H9 (cell line): Measurements from ENCODE around the gene KIF13A. TPM values are rescaled to one million over a fixed set of nuclear protein-coding genes. Genes with fewer than 3 reads are reported as not detected.

Source experiments
- DNase-seq: peaks from one replicate; pipeline ENCODE4 v3.0.0-alpha.2; 2017
- H2AFZ ChIP-seq: one replicate; pipeline ENCODE4 v1.6.1; 2013; ENCODE audit warnings: mild to moderate bottlenecking, low read length, control low read depth, moderate library complexity
- H2AK5ac ChIP-seq: 2 replicates; pipeline ENCODE4 v1.6.1; 2013; ENCODE audit warnings: low read length, control low read depth, mixed read lengths; ENCODE audit not compliant: insufficient read length
- H2BK120ac ChIP-seq: one replicate; pipeline ENCODE4 v1.6.1; 2013; ENCODE audit warnings: low read depth, mild to moderate bottlenecking, low read length, control low read depth, inconsistent platforms; ENCODE audit not compliant: poor library complexity, severe bottlenecking
- H2BK12ac ChIP-seq: 2 replicates; pipeline ENCODE4 v1.6.1; 2013; ENCODE audit warnings: low read length, control low read depth, mixed read lengths, low read depth; ENCODE audit not compliant: insufficient read length
- H2BK15ac ChIP-seq: 2 replicates; pipeline ENCODE4 v1.6.1; 2013; ENCODE audit warnings: low read depth, low read length, control low read depth
- H2BK20ac ChIP-seq: one replicate; pipeline ENCODE4 v1.6.1; 2013; ENCODE audit warnings: low read depth, mild to moderate bottlenecking, low read length, control low read depth, inconsistent platforms; ENCODE audit not compliant: poor library complexity, severe bottlenecking
- H2BK5ac ChIP-seq: 2 replicates; pipeline ENCODE4 v1.6.1; 2013; ENCODE audit warnings: low read length, control low read depth, mixed read lengths; ENCODE audit not compliant: insufficient read length
- H3K14ac ChIP-seq: 2 replicates; pipeline ENCODE4 v1.6.1; 2013; ENCODE audit warnings: low read length, control low read depth; ENCODE audit not compliant: insufficient read depth
- H3K18ac ChIP-seq: 2 replicates; pipeline ENCODE4 v1.6.1; 2013; ENCODE audit warnings: low read depth, mild to moderate bottlenecking, mixed read lengths, low read length, control low read depth; ENCODE audit not compliant: insufficient read length
- H3K23ac ChIP-seq: 2 replicates; pipeline ENCODE4 v1.6.1; 2013; ENCODE audit warnings: low read length, control low read depth, mixed read lengths, low read depth; ENCODE audit not compliant: insufficient read length
- H3K23me2 ChIP-seq: 2 replicates; pipeline ENCODE4 v1.6.1; 2013; ENCODE audit warnings: low read depth, mild to moderate bottlenecking, mixed read lengths, low read length, control low read depth; ENCODE audit not compliant: insufficient read length, poor library complexity, severe bottlenecking
- H3K27ac ChIP-seq: 2 replicates; pipeline ENCODE4 v1.5.1; 2013; ENCODE audit warnings: low read length, control low read depth, mixed read lengths, low read depth; ENCODE audit not compliant: insufficient read length
- H3K27me3 ChIP-seq: 2 replicates; pipeline ENCODE4 v1.6.1; 2013; ENCODE audit warnings: low read length, control low read depth, inconsistent platforms; ENCODE audit not compliant: insufficient read depth
- H3K4ac ChIP-seq: 2 replicates; pipeline ENCODE4 v1.6.1; 2013; ENCODE audit warnings: low read depth, mild to moderate bottlenecking, control low read depth, inconsistent platforms, low read length, moderate library complexity
- H3K4me1 ChIP-seq: 2 replicates; pipeline ENCODE4 v1.6.1; 2013; ENCODE audit warnings: low read length, control low read depth, inconsistent platforms; ENCODE audit not compliant: insufficient read depth
- H3K4me2 ChIP-seq: 2 replicates; pipeline ENCODE4 v1.6.1; 2013; ENCODE audit warnings: low read length, control low read depth, mixed read lengths; ENCODE audit not compliant: insufficient read length, insufficient read depth
- H3K56ac ChIP-seq: 2 replicates; pipeline ENCODE4 v1.6.1; 2013; ENCODE audit warnings: low read depth, mild to moderate bottlenecking, mixed read lengths, low read length, control low read depth; ENCODE audit not compliant: insufficient read length
- H3K79me1 ChIP-seq: 2 replicates; pipeline ENCODE4 v1.6.1; 2013; ENCODE audit warnings: low read depth, mild to moderate bottlenecking, moderate library complexity, low read length, control low read depth, inconsistent platforms; ENCODE audit not compliant: insufficient read depth, poor library complexity, severe bottlenecking
- H3K79me2 ChIP-seq: 2 replicates; pipeline ENCODE4 v1.6.1; 2013; ENCODE audit warnings: low read length, control low read depth, inconsistent platforms; ENCODE audit not compliant: insufficient read depth
- H3K9ac ChIP-seq: 2 replicates; pipeline ENCODE4 v1.6.1; 2013; ENCODE audit warnings: low read length, control low read depth, mixed read lengths; ENCODE audit not compliant: insufficient read length; ENCODE audit errors: extremely low read depth
- H3K9me3 ChIP-seq: one replicate; pipeline ENCODE4 v1.6.1; 2013; ENCODE audit warnings: low read depth, low read length, inconsistent platforms; ENCODE audit not compliant: control insufficient read depth
- H3T11ph ChIP-seq: one replicate; pipeline ENCODE4 v1.6.1; 2013; ENCODE audit warnings: mild to moderate bottlenecking, low read length, control low read depth, inconsistent platforms
- H4K20me1 ChIP-seq: one replicate; pipeline ENCODE4 v1.6.1; 2013; ENCODE audit not compliant: control insufficient read depth, insufficient read length, insufficient read depth
- H4K5ac ChIP-seq: 2 replicates; pipeline ENCODE4 v1.6.1; 2013; ENCODE audit warnings: low read depth, mild to moderate bottlenecking, mixed read lengths, low read length, control low read depth; ENCODE audit not compliant: insufficient read length
- H4K8ac ChIP-seq: replicated peaks from 2 replicates; pipeline ENCODE4 v1.6.1; 2013; ENCODE audit warnings: low read length, control low read depth, mixed read lengths, low read depth; ENCODE audit not compliant: insufficient read length
- H4K91ac ChIP-seq: 2 replicates; pipeline ENCODE4 v1.6.1; 2013; ENCODE audit warnings: low read depth, mild to moderate bottlenecking, moderate library complexity, mixed read lengths, low read length, control low read depth; ENCODE audit not compliant: insufficient read length
- H3K27ac Mint-ChIP-seq, 3 experiments: 2 replicates in 2 of 3; 3 replicates in 1 of 3; pipeline ENCODE4 v1.8.0; 2020 to 2021; ENCODE audit warnings: mixed read lengths in 3 of 3, mild to moderate bottlenecking in 1 of 3, moderate library complexity in 1 of 3
- H3K27me3 Mint-ChIP-seq: 2 replicates; pipeline ENCODE4 v1.8.0; 2021; ENCODE audit warnings: low read depth, mild to moderate bottlenecking, moderate library complexity, mixed read lengths
- H3K36me3 Mint-ChIP-seq, 3 experiments: 2 replicates in 2 of 3; 3 replicates in 1 of 3; pipeline ENCODE4 v1.8.0; 2020 to 2021; ENCODE audit warnings: low read depth in 3 of 3, mixed read lengths in 3 of 3; ENCODE audit not compliant: insufficient read depth in 1 of 3
- H3K4me1 Mint-ChIP-seq, 2 experiments: 2 replicates each; pipeline ENCODE4 v1.8.0; 2020; ENCODE audit warnings: mixed read lengths in 2 of 2
- H3K4me3 Mint-ChIP-seq, 2 experiments: 2 replicates in 1 of 2; 3 replicates in 1 of 2; pipeline ENCODE4 v1.8.0; 2020 to 2021; ENCODE audit warnings: mild to moderate bottlenecking in 2 of 2, mixed read lengths in 2 of 2, moderate library complexity in 1 of 2
- H3K9me3 Mint-ChIP-seq, 2 experiments: 2 replicates in 1 of 2; 3 replicates in 1 of 2; pipeline ENCODE4 v1.8.0; 2020; ENCODE audit warnings: mild to moderate bottlenecking in 2 of 2, mixed read lengths in 2 of 2, moderate library complexity in 1 of 2
- CTCF ChIP-seq: fragments of 200-600 bp; sonication (generic); conservative IDR thresholded peaks from 3 replicates; pipeline ENCODE4 v1.8.0; 2021; ENCODE audit warnings: antibody characterized with exemption, mild to moderate bottlenecking
- total RNA-seq: library from RNA; stranded (reverse); gene quantifications from 2 replicates; pipeline ENCODE4 v1.2.1, GENCODE V29; 2021

Gene KIF13A
- total RNA-seq, 1 experiment from 2014 or later = 38.2 TPM

DNA sequence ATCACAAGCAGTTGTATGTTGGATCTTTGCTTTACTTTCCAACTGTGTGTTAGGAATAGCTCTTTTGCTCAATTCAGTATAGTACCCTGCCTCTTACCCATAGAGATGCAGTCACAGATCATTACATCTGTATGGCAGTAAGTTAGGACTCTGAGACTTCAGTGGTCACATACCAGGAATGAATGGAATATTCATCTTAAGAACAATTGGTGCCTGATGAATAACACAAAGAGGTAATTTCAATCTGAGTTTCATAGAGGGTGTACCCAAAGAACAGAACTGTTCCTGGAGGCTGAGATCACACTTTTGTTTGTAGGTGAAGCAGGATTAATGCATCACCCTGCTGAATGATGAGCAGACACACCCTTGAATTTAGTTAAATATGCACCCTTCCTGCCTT, 28.7 kb upstream of the KIF13A start:
- TF ChIP-seq CTCF = no peak
- no peak overlapping the region for H2BK15ac ChIP-seq
- no peak overlapping the region for H2BK5ac ChIP-seq
- H3K14ac ChIP-seq = no peak overlapping the region
- no peaks in the 10 kb centered on the region for H3K9me3 ChIP-seq
- H3K23ac ChIP-seq = no peak overlapping the region
- H4K5ac ChIP-seq = no peak overlapping the region
- Mint-ChIP-seq H3K27me3 (no peaks in the 10 kb centered on the region), H3K4me3 (no peak overlapping the region), H3K4me1 (peaks cover 23 to 32% of the 10 kb centered on the region in 2 experiments), H3K36me3 (peaks cover 0 to 4% (median 2%) of the 10 kb centered on the region in 3 experiments; a peak in 2 of 7 replicates), H3K27ac (no peak overlapping the region), H3K9me3 (peaks cover 0 to 3% of the 10 kb centered on the region in 2 experiments; a peak in 3 of 5 replicates)
- no peak overlapping the region for H2BK120ac ChIP-seq
- H4K20me1 ChIP-seq = no peaks in the 10 kb centered on the region
- no peak overlapping the region for H3T11ph ChIP-seq
- DNase-seq = no peak
- H4K8ac ChIP-seq = no peak overlapping the region
- 0 out of 2 replicates have a peak, but pooled peaks cover 4% of the 10 kb centered on the region for H3K4me1 ChIP-seq
- peaks cover 3% of the 10 kb centered on the region for H3K23me2 ChIP-seq
- H3K4me2 ChIP-seq = no peak overlapping the region
- H2BK12ac ChIP-seq = no peak overlapping the region
- no peaks in the 10 kb centered on the region for H3K27me3 ChIP-seq
- H3K4ac ChIP-seq = no peak overlapping the region
- H3K79me1 ChIP-seq = no peaks in the 10 kb centered on the region
- H3K56ac ChIP-seq = no peak overlapping the region
- H4K91ac ChIP-seq = no peak overlapping the region
- no peak overlapping the region for H3K18ac ChIP-seq
- no peak overlapping the region for H3K27ac ChIP-seq
- H2BK20ac ChIP-seq = no peak overlapping the region
- H2AK5ac ChIP-seq = no peak overlapping the region
- no peak overlapping the region for H2AFZ ChIP-seq
- no peaks in the 10 kb centered on the region for H3K79me2 ChIP-seq
- H3K9ac ChIP-seq = no peak overlapping the region
